ENCODE data around the gene ZSWIM3.

The ZSWIM3 gene

GRCh38 chr20:45909817-45910669 is 52.6 kb downstream of the ZSWIM3 start:
- Histone ChIP-seq H3K4me3 (ENCODE audit: low read length) (peak overlapping the region; percentile 18), H3K36me3 (ENCODE audit: control insufficient read depth, low read depth, low read length) (peaks cover 28% of the 10 kb centered on the region), H3K9ac (ENCODE audit: low read length) (no peak overlapping the region), H3K27ac (ENCODE audit: low read length) (no peak overlapping the region), H3K9me3 (ENCODE audit: control insufficient read depth, low read depth, low read length) (no peaks in the 10 kb centered on the region), H3K4me1 (ENCODE audit: control insufficient read depth, low read depth, low read length) (peaks cover 3% of the 10 kb centered on the region), H3K27me3 (ENCODE audit: control insufficient read depth, insufficient read depth, low read length) (no peaks in the 10 kb centered on the region)

- Histone ChIP-seq H3K9ac (ENCODE audit: low read length) (peak overlapping the region; percentile 64), H3K27ac (ENCODE audit: low read length) (peak overlapping the region; percentile 22), H3K9me3 (ENCODE audit: control insufficient read depth, low read depth, low read length) (no peaks in the 10 kb centered on the region), H3K27me3 (ENCODE audit: control insufficient read depth, insufficient read depth, low read length) (no peaks in the 10 kb centered on the region), H3K36me3 (ENCODE audit: control insufficient read depth, low read depth, low read length) (peaks cover 21% of the 10 kb centered on the region), H3K4me1 (ENCODE audit: control insufficient read depth, low read depth, low read length) (peaks cover 3% of the 10 kb centered on the region), H3K4me3 (ENCODE audit: low read length) (peak overlapping the region; percentile 66)
Observed at GRCh38 chr20:45910670-45911485, 53.5 kb downstream of the ZSWIM3 start.

- Histone ChIP-seq H3K4me1 (ENCODE audit: control insufficient read depth, low read depth, low read length) (peaks cover 3% of the 10 kb centered on the region), H3K9me3 (ENCODE audit: control insufficient read depth, low read depth, low read length) (no peaks in the 10 kb centered on the region), H3K4me3 (ENCODE audit: low read length) (peak within 1 kb of the TSS; percentile 66), H3K9ac (ENCODE audit: low read length) (peak within 1 kb of the TSS; percentile 64), H3K27me3 (ENCODE audit: control insufficient read depth, insufficient read depth, low read length) (no peaks in the 10 kb centered on the region), H3K27ac (ENCODE audit: low read length) (peak within 1 kb of the TSS; percentile 22), H3K36me3 (ENCODE audit: control insufficient read depth, low read depth, low read length) (peaks cover 15% of the 10 kb centered on the region)
Observed at GRCh38 chr20:45911486-45912343, 54.3 kb downstream of the ZSWIM3 start, which contains the start of gene PLTP. PLTP (minus strand) TSS chr20:45912155; CDS start chr20:45911452, 703 bp downstream.

GRCh38 chr20:45912344-45912682 is 54.9 kb downstream of the ZSWIM3 start:
- no peaks in the 10 kb centered on the region for H3K27me3 ChIP-seq (ENCODE audit: control insufficient read depth, insufficient read depth, low read length)
- no peaks in the 10 kb centered on the region for H3K9me3 ChIP-seq (ENCODE audit: control insufficient read depth, low read depth, low read length)
- H3K9ac ChIP-seq (ENCODE audit: low read length): peak overlapping the region; percentile 64
- H3K36me3 ChIP-seq (ENCODE audit: control insufficient read depth, low read depth, low read length): peaks cover 14% of the 10 kb centered on the region
- H3K4me1 ChIP-seq (ENCODE audit: control insufficient read depth, low read depth, low read length): peaks cover 3% of the 10 kb centered on the region
- H3K4me3 ChIP-seq (ENCODE audit: low read length): peak overlapping the region; percentile 66
- no peak overlapping the region for H3K27ac ChIP-seq (ENCODE audit: low read length)

- H3K4me3 ChIP-seq (ENCODE audit: low read length): no peak overlapping the region
- no peak overlapping the region for H3K9ac ChIP-seq (ENCODE audit: low read length)
- no peak overlapping the region for H3K27ac ChIP-seq (ENCODE audit: low read length)
- H3K4me1 ChIP-seq (ENCODE audit: control insufficient read depth, low read depth, low read length): peaks cover 3% of the 10 kb centered on the region
- no peaks in the 10 kb centered on the region for H3K27me3 ChIP-seq (ENCODE audit: control insufficient read depth, insufficient read depth, low read length)
- peaks cover 6% of the 10 kb centered on the region for H3K36me3 ChIP-seq (ENCODE audit: control insufficient read depth, low read depth, low read length)
- H3K9me3 ChIP-seq (ENCODE audit: control insufficient read depth, low read depth, low read length): no peaks in the 10 kb centered on the region
Observed at GRCh38 chr20:45913116-45913515, 55.7 kb downstream of the ZSWIM3 start.

- Histone ChIP-seq H3K36me3 (ENCODE audit: control insufficient read depth, low read depth, low read length) (no peaks in the 10 kb centered on the region), H3K9ac (ENCODE audit: low read length) (no peak overlapping the region), H3K4me1 (ENCODE audit: control insufficient read depth, low read depth, low read length) (no peaks in the 10 kb centered on the region), H3K9me3 (ENCODE audit: control insufficient read depth, low read depth, low read length) (no peaks in the 10 kb centered on the region), H3K27me3 (ENCODE audit: control insufficient read depth, insufficient read depth, low read length) (no peaks in the 10 kb centered on the region), H3K4me3 (ENCODE audit: low read length) (no peak overlapping the region), H3K27ac (ENCODE audit: low read length) (no peak overlapping the region)
Observed at GRCh38 chr20:45917790-45918141, 60.4 kb downstream of the ZSWIM3 start.

- H3K27ac ChIP-seq (ENCODE audit: low read length): no peak overlapping the region
Observed at GRCh38 chr20:45918182-45918737, 60.8 kb downstream of the ZSWIM3 start.

GRCh38 chr20:45918779-45919537 is 61.5 kb downstream of the ZSWIM3 start:
- no peaks in the 10 kb centered on the region for H3K36me3 ChIP-seq (ENCODE audit: control insufficient read depth, low read depth, low read length)
- no peaks in the 10 kb centered on the region for H3K4me1 ChIP-seq (ENCODE audit: control insufficient read depth, low read depth, low read length)
- H3K9ac ChIP-seq (ENCODE audit: low read length): no peak overlapping the region
- no peaks in the 10 kb centered on the region for H3K9me3 ChIP-seq (ENCODE audit: control insufficient read depth, low read depth, low read length)
- H3K4me3 ChIP-seq (ENCODE audit: low read length): no peak overlapping the region
- no peak overlapping the region for H3K27ac ChIP-seq (ENCODE audit: low read length)
- no peaks in the 10 kb centered on the region for H3K27me3 ChIP-seq (ENCODE audit: control insufficient read depth, insufficient read depth, low read length)

More at GRCh38 chr20:45918182-45918737, 60.8 kb downstream of the ZSWIM3 start:
- Histone ChIP-seq H3K4me1 (ENCODE audit: control insufficient read depth, low read depth, low read length) (no peaks in the 10 kb centered on the region), H3K4me3 (ENCODE audit: low read length) (no peak overlapping the region), H3K9me3 (ENCODE audit: control insufficient read depth, low read depth, low read length) (no peaks in the 10 kb centered on the region), H3K27me3 (ENCODE audit: control insufficient read depth, insufficient read depth, low read length) (no peaks in the 10 kb centered on the region), H3K9ac (ENCODE audit: low read length) (no peak overlapping the region), H3K36me3 (ENCODE audit: control insufficient read depth, low read depth, low read length) (no peaks in the 10 kb centered on the region)

GRCh38 chr20:45919542-45920399 is 62.4 kb downstream of the ZSWIM3 start:
- Histone ChIP-seq H3K4me1 (ENCODE audit: control insufficient read depth, low read depth, low read length) (no peaks in the 10 kb centered on the region), H3K4me3 (ENCODE audit: low read length) (no peak overlapping the region), H3K9ac (ENCODE audit: low read length) (no peak overlapping the region), H3K27me3 (ENCODE audit: control insufficient read depth, insufficient read depth, low read length) (no peaks in the 10 kb centered on the region), H3K27ac (ENCODE audit: low read length) (no peak overlapping the region), H3K36me3 (ENCODE audit: control insufficient read depth, low read depth, low read length) (no peaks in the 10 kb centered on the region), H3K9me3 (ENCODE audit: control insufficient read depth, low read depth, low read length) (no peaks in the 10 kb centered on the region)

Data from iPS-18a (cell line).